ENCODE results near the gene RWDD4.

GRCh38 chr4:183659029-183659871 lies at the start of gene RWDD4, which contains the start of gene TRAPPC11:
- no peak for TF ChIP-seq CTCF (IDR thresholded peaks at IDR 0.05; ENCODE audit: insufficient read depth, low read length)
- TF ChIP-seq POLR2AphosphoS5 (IDR thresholded peaks at IDR 0.05; ENCODE audit: low read depth): peak; percentile 80
- TF ChIP-seq GABPA (IDR thresholded peaks at IDR 0.05; ENCODE audit: low read depth): peak; percentile 80
- TF ChIP-seq REST (IDR thresholded peaks at IDR 0.05; ENCODE audit: insufficient replicate concordance, low read depth): no peak
